Lower leg skin (tissue), 3 donors: ENCODE data around the gene TLCD1.

Source experiments
- POLR2A ChIP-seq, 2 donors: fragments of 450-650 bp; IDR thresholded peaks; one replicate each; pipeline ENCODE4 v1.6.1; 2016 to 2017; ENCODE audit warnings: antibody characterized with exemption in 2 of 2, mild to moderate bottlenecking in 1 of 2, moderate library complexity in 1 of 2
- TF ChIP-seq, protein P1 (sequence below), 3 donors: fragments of 450-650 bp; IDR thresholded peaks; one replicate each; pipeline ENCODE4 v1.5.1; 2016; ENCODE audit warnings: antibody characterized with exemption in 3 of 3, mild to moderate bottlenecking in 3 of 3, moderate library complexity in 2 of 3

- TF ChIP-seq, protein P1, sequence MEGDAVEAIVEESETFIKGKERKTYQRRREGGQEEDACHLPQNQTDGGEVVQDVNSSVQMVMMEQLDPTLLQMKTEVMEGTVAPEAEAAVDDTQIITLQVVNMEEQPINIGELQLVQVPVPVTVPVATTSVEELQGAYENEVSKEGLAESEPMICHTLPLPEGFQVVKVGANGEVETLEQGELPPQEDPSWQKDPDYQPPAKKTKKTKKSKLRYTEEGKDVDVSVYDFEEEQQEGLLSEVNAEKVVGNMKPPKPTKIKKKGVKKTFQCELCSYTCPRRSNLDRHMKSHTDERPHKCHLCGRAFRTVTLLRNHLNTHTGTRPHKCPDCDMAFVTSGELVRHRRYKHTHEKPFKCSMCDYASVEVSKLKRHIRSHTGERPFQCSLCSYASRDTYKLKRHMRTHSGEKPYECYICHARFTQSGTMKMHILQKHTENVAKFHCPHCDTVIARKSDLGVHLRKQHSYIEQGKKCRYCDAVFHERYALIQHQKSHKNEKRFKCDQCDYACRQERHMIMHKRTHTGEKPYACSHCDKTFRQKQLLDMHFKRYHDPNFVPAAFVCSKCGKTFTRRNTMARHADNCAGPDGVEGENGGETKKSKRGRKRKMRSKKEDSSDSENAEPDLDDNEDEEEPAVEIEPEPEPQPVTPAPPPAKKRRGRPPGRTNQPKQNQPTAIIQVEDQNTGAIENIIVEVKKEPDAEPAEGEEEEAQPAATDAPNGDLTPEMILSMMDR (IDR thresholded peaks at IDR 0.05): no peak
- no peak for TF ChIP-seq POLR2A (IDR thresholded peaks at IDR 0.05)
Measured at GRCh38 chr17:28745786-28746411, 19.9 kb upstream of the TLCD1 start.
